HEK293 (cell line): ENCODE data around the gene PEF1.

Source experiments
- CTCF ChIP-seq: fragments of 450-650 bp; formaldehyde crosslinking; IDR thresholded peaks from 2 replicates; pipeline ENCODE4 v1.5.1; 2016; ENCODE audit warnings: missing biosample characterization, missing genetic modification characterization
- KLF16 ChIP-seq: fragments of 450-650 bp; formaldehyde crosslinking; IDR thresholded peaks from 2 replicates; pipeline ENCODE4 v1.5.1; 2017; ENCODE audit warnings: missing biosample characterization, missing genetic modification characterization
- KLF7 ChIP-seq: fragments of 450-650 bp; formaldehyde crosslinking; IDR thresholded peaks from 2 replicates; pipeline ENCODE4 v1.5.1; 2016; ENCODE audit warnings: missing biosample characterization, missing genetic modification characterization, borderline replicate concordance
- KLF8 ChIP-seq: fragments of 450-650 bp; formaldehyde crosslinking; IDR thresholded peaks from 2 replicates; pipeline ENCODE4 v1.5.1; 2016; ENCODE audit warnings: missing biosample characterization, missing genetic modification characterization
- REPIN1 ChIP-seq: fragments of 450-650 bp; formaldehyde crosslinking; IDR thresholded peaks from 2 replicates; pipeline ENCODE4 v1.5.1; 2017; ENCODE audit warnings: missing biosample characterization, missing genetic modification characterization, low read depth
- ZBTB21 ChIP-seq: fragments of 450-650 bp; formaldehyde crosslinking; IDR thresholded peaks from 2 replicates; pipeline ENCODE4 v1.5.1; 2017; ENCODE audit warnings: missing biosample characterization, missing genetic modification characterization
- ZBTB26 ChIP-seq: fragments of 450-650 bp; formaldehyde crosslinking; optimal IDR thresholded peaks from 2 replicates; pipeline ENCODE3; 2016; ENCODE audit warnings: missing biosample characterization, mild to moderate bottlenecking, missing genetic modification characterization
- ZBTB6 ChIP-seq: fragments of 450-650 bp; formaldehyde crosslinking; IDR thresholded peaks from 2 replicates; pipeline ENCODE4 v1.5.1; 2017; ENCODE audit warnings: missing biosample characterization, missing genetic modification characterization
- ZFP37 ChIP-seq: fragments of 450-650 bp; formaldehyde crosslinking; IDR thresholded peaks from 2 replicates; pipeline ENCODE4 v1.5.1; 2016; ENCODE audit warnings: missing biosample characterization, missing genetic modification characterization
- ZNF121 ChIP-seq: fragments of 450-650 bp; formaldehyde crosslinking; IDR thresholded peaks from 2 replicates; pipeline ENCODE4 v1.5.1; 2016; ENCODE audit warnings: missing biosample characterization, missing genetic modification characterization
- ZNF274 ChIP-seq, 2 experiments: fragments of 200-500 bp in 1 of 2; fragments of 450-650 bp in 1 of 2; sonication (Bioruptor generic) in 1 of 2; formaldehyde crosslinking in 1 of 2; IDR thresholded peaks; 2 replicates each; pipeline versions ENCODE4 v1.5.1 to v1.6.1; 2014 to 2016; ENCODE audit warnings: borderline replicate concordance in 1 of 2, inconsistent platforms in 1 of 2, low read length in 1 of 2, missing biosample characterization in 1 of 2, missing genetic modification characterization in 1 of 2
- ZNF292 ChIP-seq: fragments of 450-650 bp; formaldehyde crosslinking; IDR thresholded peaks from 2 replicates; pipeline ENCODE4 v1.5.1; 2016; ENCODE audit warnings: low read depth, missing biosample characterization, missing genetic modification characterization, borderline replicate concordance
- ZNF510 ChIP-seq: fragments of 450-650 bp; formaldehyde crosslinking; IDR thresholded peaks from 2 replicates; pipeline ENCODE4 v1.5.1; 2018; ENCODE audit warnings: mild to moderate bottlenecking, missing genetic modification characterization, missing biosample characterization; ENCODE audit not compliant: insufficient replicate concordance
- ZNF777 ChIP-seq: fragments of 450-650 bp; formaldehyde crosslinking; IDR thresholded peaks from 2 replicates; pipeline ENCODE4 v1.5.1; 2017; ENCODE audit warnings: missing biosample characterization, missing genetic modification characterization, borderline replicate concordance

- no peak for TF ChIP-seq ZNF292 (tag by site-specific recombination)
- TF ChIP-seq ZBTB21 (tag by site-specific recombination), result no peak
- TF ChIP-seq CTCF (tag by site-specific recombination), result no peak
- TF ChIP-seq ZBTB6 (tag by site-specific recombination), result no peak
- TF ChIP-seq REPIN1 (tag by site-specific recombination), result no peak
- TF ChIP-seq ZBTB26 (tag by site-specific recombination), result no peak
- TF ChIP-seq ZFP37 (tag by site-specific recombination), result no peak
- TF ChIP-seq KLF7 (tag by site-specific recombination), result no peak
- TF ChIP-seq ZNF274 (IDR thresholded peaks at IDR 0.05; ENCODE audit: low read length), result no peak
- no peak for TF ChIP-seq ZNF274 (tag by site-specific recombination; IDR thresholded peaks at IDR 0.05; ENCODE audit: borderline replicate concordance)
- no peak for TF ChIP-seq ZNF510
- TF ChIP-seq ZNF121 (tag by site-specific recombination), result no peak
- TF ChIP-seq KLF16 (tag by site-specific recombination), result no peak
- no peak for TF ChIP-seq KLF8 (tag by site-specific recombination)
- TF ChIP-seq ZNF777 (tag by site-specific recombination), result no peak
Observed at GRCh38 chr1:31583995-31584868, 60.4 kb downstream of the PEF1 start.
